ENCODE measurements around the gene TBC1D5. TPM values are rescaled to one million over a fixed set of nuclear protein-coding genes. Genes with fewer than 3 reads are reported as not detected.

TBC1D5 gene
- total and polyA plus RNA-seq, 2 donors (not counting 1 experiment from before 2014, with no cell fraction given), result 22.6 to 111 TPM

DNA sequence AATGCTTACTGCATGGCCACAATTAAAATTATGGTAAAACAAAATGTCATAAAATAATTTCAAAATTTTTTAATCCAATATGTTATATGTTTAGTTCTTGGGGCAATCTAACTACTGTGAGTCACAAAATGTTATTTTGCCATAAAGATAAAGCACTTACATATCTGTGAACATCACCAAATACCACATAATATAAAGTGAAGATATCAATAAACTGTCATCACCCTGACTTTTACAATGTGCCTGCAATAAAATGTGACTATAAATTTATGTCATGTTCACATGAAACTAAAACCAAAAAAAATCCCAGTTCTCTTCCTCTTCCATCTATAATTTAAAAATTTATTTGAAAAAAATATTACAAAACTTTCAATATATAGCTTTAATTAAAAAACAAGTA is 191.8 kb downstream of the TBC1D5 start:
- ChIA-PET CTCF (no interaction called here), POLR2A (no interaction called here)
- H3K4me1 ChIP-seq (ENCODE audit: control insufficient read depth in 2 of 2, insufficient read depth in 2 of 2, low read length in 2 of 2), result no peaks in the 10 kb centered on the region
- H3K27ac ChIP-seq (ENCODE audit: low read length in 2 of 2), result no peak overlapping the region
- no peak for ATAC-seq (ENCODE audit: low read depth)
- H4K20me1 ChIP-seq (ENCODE audit: control insufficient read depth, insufficient read depth, low read length, poor library complexity, severe bottlenecking), result peaks cover 11% of the 10 kb centered on the region
- no peak overlapping the region for H2AFZ ChIP-seq (ENCODE audit: insufficient read depth, low read depth, low read length, poor library complexity, severe bottlenecking)
- no peak for TF ChIP-seq EZH2 (IDR thresholded peaks at IDR 0.05; ENCODE audit: borderline replicate concordance, insufficient read depth, low read depth, low read length, poor library complexity, severe bottlenecking)
- TF ChIP-seq, protein P1, sequence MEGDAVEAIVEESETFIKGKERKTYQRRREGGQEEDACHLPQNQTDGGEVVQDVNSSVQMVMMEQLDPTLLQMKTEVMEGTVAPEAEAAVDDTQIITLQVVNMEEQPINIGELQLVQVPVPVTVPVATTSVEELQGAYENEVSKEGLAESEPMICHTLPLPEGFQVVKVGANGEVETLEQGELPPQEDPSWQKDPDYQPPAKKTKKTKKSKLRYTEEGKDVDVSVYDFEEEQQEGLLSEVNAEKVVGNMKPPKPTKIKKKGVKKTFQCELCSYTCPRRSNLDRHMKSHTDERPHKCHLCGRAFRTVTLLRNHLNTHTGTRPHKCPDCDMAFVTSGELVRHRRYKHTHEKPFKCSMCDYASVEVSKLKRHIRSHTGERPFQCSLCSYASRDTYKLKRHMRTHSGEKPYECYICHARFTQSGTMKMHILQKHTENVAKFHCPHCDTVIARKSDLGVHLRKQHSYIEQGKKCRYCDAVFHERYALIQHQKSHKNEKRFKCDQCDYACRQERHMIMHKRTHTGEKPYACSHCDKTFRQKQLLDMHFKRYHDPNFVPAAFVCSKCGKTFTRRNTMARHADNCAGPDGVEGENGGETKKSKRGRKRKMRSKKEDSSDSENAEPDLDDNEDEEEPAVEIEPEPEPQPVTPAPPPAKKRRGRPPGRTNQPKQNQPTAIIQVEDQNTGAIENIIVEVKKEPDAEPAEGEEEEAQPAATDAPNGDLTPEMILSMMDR (IDR thresholded peaks at IDR 0.05), result no peak
- no peak overlapping the region for H3K27ac Mint-ChIP-seq
- no peak overlapping the region for H3K4me2 ChIP-seq (replicated peaks; ENCODE audit: low read depth, low read length, poor library complexity, severe bottlenecking)
- peaks cover 5% of the 10 kb centered on the region for H3K79me2 ChIP-seq (ENCODE audit: control insufficient read depth, insufficient read depth, low read length)
- H3K9me3 ChIP-seq (ENCODE audit: control extremely low read depth in 1 of 3, control insufficient read depth in 2 of 3, insufficient read depth in 1 of 3, low read length in 2 of 3), result no peaks in the 10 kb centered on the region
- H3K36me3 ChIP-seq (replicated peaks in 1 of 2; ENCODE audit: control extremely low read depth in 1 of 2, control insufficient read depth in 1 of 2, extremely low read depth in 1 of 2, insufficient read depth in 2 of 2, low read length in 1 of 2), result peaks cover 0 to 2% of the 10 kb centered on the region in 2 experiments
- no peaks in the 10 kb centered on the region for H3K27me3 Mint-ChIP-seq
- H3K4me3 Mint-ChIP-seq, result no peak overlapping the region
- no peak overlapping the region for H3K4me3 ChIP-seq (ENCODE audit: control extremely low read depth in 1 of 5, extremely low read depth in 1 of 5, insufficient read depth in 1 of 5, low read depth in 2 of 5, low read length in 4 of 5)
- DNase-seq, result no peak
- H3K4me1 Mint-ChIP-seq, result peaks cover 7% of the 10 kb centered on the region
- no peaks in the 10 kb centered on the region for H3K9me3 Mint-ChIP-seq (ENCODE audit: insufficient read depth)
- H3K27me3 ChIP-seq (replicated peaks in 1 of 4; ENCODE audit: control extremely low read depth in 1 of 4, control insufficient read depth in 3 of 4, insufficient read depth in 4 of 4, low read length in 3 of 4), result no peaks in the 10 kb centered on the region
- no peak overlapping the region for H3K9ac ChIP-seq (ENCODE audit: low read length)
- intact Hi-C loops (cut with micrococcal nuclease), result no loop called here

DNA sequence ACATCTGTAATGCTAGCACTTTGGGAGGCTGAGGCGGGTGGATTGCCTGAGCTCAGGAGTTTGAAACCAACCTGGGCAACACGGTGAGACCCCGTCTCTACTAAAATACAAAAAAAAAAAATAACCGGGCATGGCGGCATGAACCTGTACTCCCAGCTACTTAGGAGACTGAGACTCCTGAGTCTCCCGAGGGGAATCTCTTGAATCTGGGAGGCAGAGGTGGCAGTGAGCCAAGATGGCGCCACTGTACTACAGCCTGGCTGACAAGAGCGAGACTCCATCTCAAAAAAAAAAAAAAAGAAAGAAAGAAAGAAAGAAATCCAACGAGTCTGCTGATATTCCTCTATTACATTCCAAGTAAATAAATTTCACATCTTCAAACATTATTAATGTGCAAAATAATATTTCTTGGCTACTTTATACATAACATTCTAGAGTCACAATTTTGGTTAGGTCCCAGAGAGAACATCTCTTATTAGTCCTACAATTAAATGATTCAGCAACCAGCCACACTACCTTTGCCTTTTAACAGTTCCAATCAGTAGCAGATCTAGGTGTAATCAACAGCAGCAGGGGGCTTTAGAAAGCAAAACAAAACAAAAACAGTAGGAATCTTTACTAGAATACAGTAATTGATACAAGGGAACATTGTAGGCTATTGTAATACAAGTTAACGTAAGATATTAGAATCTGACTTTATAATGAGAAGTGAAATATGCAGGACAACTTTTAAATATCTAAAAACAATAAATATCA is 195.8 kb downstream of the TBC1D5 start:
- Histone ChIP-seq H3K27ac (ENCODE audit: low read length in 2 of 2) (no peak overlapping the region), H3K9ac (ENCODE audit: low read length) (no peak overlapping the region), H3K27me3 (replicated peaks in 1 of 4; ENCODE audit: control extremely low read depth in 1 of 4, control insufficient read depth in 3 of 4, insufficient read depth in 4 of 4, low read length in 3 of 4) (no peaks in the 10 kb centered on the region), H3K4me3 (ENCODE audit: control extremely low read depth in 1 of 5, extremely low read depth in 1 of 5, insufficient read depth in 1 of 5, low read depth in 2 of 5, low read length in 4 of 5) (no peak overlapping the region), H4K20me1 (ENCODE audit: control insufficient read depth, insufficient read depth, low read length, poor library complexity, severe bottlenecking) (no peaks in the 10 kb centered on the region), H3K79me2 (ENCODE audit: control insufficient read depth, insufficient read depth, low read length) (peaks cover 7% of the 10 kb centered on the region), H3K9me3 (ENCODE audit: control extremely low read depth in 1 of 3, control insufficient read depth in 2 of 3, insufficient read depth in 1 of 3, low read length in 2 of 3) (no peaks in the 10 kb centered on the region), H3K36me3 (replicated peaks in 1 of 2; ENCODE audit: control extremely low read depth in 1 of 2, control insufficient read depth in 1 of 2, extremely low read depth in 1 of 2, insufficient read depth in 2 of 2, low read length in 1 of 2) (peaks cover 2 to 4% of the 10 kb centered on the region in 2 experiments), H3K4me2 (replicated peaks; ENCODE audit: low read depth, low read length, poor library complexity, severe bottlenecking) (no peak overlapping the region), H3K4me1 (ENCODE audit: control insufficient read depth in 2 of 2, insufficient read depth in 2 of 2, low read length in 2 of 2) (no peaks in the 10 kb centered on the region), H2AFZ (ENCODE audit: insufficient read depth, low read depth, low read length, poor library complexity, severe bottlenecking) (no peak overlapping the region)
- CTCF ChIA-PET, result interaction anchor here (1.8 kb wide), 1 partner anchor 294 kb away, joined by 6 read pairs; no protein-coding TSS in a partner anchor
- Mint-ChIP-seq H3K4me1 (peaks cover 3% of the 10 kb centered on the region), H3K27me3 (no peaks in the 10 kb centered on the region), H3K9me3 (ENCODE audit: insufficient read depth) (peaks cover under 1% of the 10 kb centered on the region), H3K4me3 (no peak overlapping the region), H3K27ac (no peak overlapping the region)
- DNase-seq, result no peak
- no peak for ATAC-seq (ENCODE audit: low read depth)
- TF ChIP-seq EZH2 (IDR thresholded peaks at IDR 0.05; ENCODE audit: borderline replicate concordance, insufficient read depth, low read depth, low read length, poor library complexity, severe bottlenecking), result no peak
- TF ChIP-seq, protein P1 (IDR thresholded peaks at IDR 0.05), result no peak
- POLR2A ChIA-PET, result no interaction called here
- 100% methylated on average over 2 of the region's 10 CpGs for WGBS (ENCODE audit: insufficient coverage)
- intact Hi-C loops (cut with micrococcal nuclease), result loop anchor here (10.0 kb wide), 1 partner anchor 298 kb away; no protein-coding TSS in a partner anchor

All from B cell (primary cell).